SK-N-SH treated with all-trans-retinoic acid at 6 μM for 48 hours (cell line): ENCODE results near the gene DNAH5.

Experiments used
- CSDC2 ChIP-seq: fragments of 250-450 bp; sonication (Bioruptor Pico); IDR thresholded peaks from 2 replicates; pipeline ENCODE4 v1.5.0; 2020; ENCODE audit warnings: mild to moderate bottlenecking, moderate library complexity
- ISL1 ChIP-seq: fragments of 250-450 bp; sonication (Bioruptor Pico); IDR thresholded peaks from 2 replicates; pipeline ENCODE4 v2.1.2; 2022; ENCODE audit warnings: mild to moderate bottlenecking, moderate library complexity
- OSR1 ChIP-seq: fragments of 250-450 bp; sonication (Bioruptor Pico); IDR thresholded peaks from 2 replicates; pipeline ENCODE4 v1.8.0; 2022; ENCODE audit warnings: moderate library complexity, mild to moderate bottlenecking, inconsistent platforms
- SNAI2 ChIP-seq: fragments of 250-450 bp; sonication (Bioruptor Pico); IDR thresholded peaks from 2 replicates; pipeline ENCODE4 v1.5.0; 2020; ENCODE audit warnings: mild to moderate bottlenecking, moderate library complexity
- ZC3H10 ChIP-seq: fragments of 250-450 bp; sonication (Bioruptor Pico); IDR thresholded peaks from 2 replicates; pipeline ENCODE4 v1.5.1; 2021; ENCODE audit warnings: mild to moderate bottlenecking, moderate library complexity
- ZFP3 ChIP-seq: fragments of 250-450 bp; sonication (Bioruptor Pico); IDR thresholded peaks from 2 replicates; pipeline ENCODE4 v1.5.0; 2020; ENCODE audit warnings: mild to moderate bottlenecking, moderate library complexity
- ZFP30 ChIP-seq: fragments of 450-650 bp; formaldehyde crosslinking; IDR thresholded peaks from 2 replicates; pipeline ENCODE4 v1.5.0; 2022; ENCODE audit warnings: mild to moderate bottlenecking, moderate library complexity
- ZNF8 ChIP-seq: fragments of 450-650 bp; formaldehyde crosslinking; IDR thresholded peaks from 2 replicates; pipeline ENCODE4 v1.5.0; 2020; ENCODE audit warnings: mild to moderate bottlenecking, moderate library complexity
- TF ChIP-seq, protein P1 (sequence below): fragments of 250-450 bp; sonication (Bioruptor Pico); IDR thresholded peaks from 2 replicates; pipeline ENCODE4 v1.8.0; 2020; ENCODE audit warnings: mild to moderate bottlenecking, moderate library complexity, borderline replicate concordance
- TF ChIP-seq, protein P2 (sequence below): fragments of 250-450 bp; sonication (Bioruptor Pico); IDR thresholded peaks from 2 replicates; pipeline ENCODE4 v1.5.1; 2020; ENCODE audit warnings: low read depth, mild to moderate bottlenecking, moderate library complexity

DNA sequence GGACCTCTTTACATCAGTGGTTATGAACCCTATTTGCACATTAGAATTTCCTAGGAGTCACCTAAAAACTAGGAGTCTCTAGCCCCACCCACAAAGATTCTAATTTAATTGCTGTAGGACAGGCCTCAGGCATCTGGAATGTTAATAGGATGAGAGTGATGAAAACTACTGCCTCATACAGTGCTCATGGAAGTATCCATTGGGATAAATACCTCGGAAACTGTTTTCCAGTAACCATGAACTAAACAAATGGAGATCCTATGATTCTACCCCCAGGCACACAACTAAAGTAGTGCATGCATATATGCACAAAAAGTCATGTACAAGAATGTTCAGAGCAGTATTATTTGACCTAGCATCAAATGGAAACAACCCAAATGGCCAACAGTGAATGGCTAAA, 286.3 kb downstream of the DNAH5 start:
- TF ChIP-seq ZC3H10 (CRISPR knock-in tag) (no peak), CSDC2 (CRISPR knock-in tag) (no peak), OSR1 (CRISPR knock-in tag) (no peak), ZFP3 (CRISPR knock-in tag) (no peak), ZFP30 (CRISPR knock-in tag) (no peak), ZNF8 (no peak), SNAI2 (CRISPR knock-in tag) (no peak), ISL1 (CRISPR knock-in tag) (no peak)
- TF ChIP-seq, protein P1, sequence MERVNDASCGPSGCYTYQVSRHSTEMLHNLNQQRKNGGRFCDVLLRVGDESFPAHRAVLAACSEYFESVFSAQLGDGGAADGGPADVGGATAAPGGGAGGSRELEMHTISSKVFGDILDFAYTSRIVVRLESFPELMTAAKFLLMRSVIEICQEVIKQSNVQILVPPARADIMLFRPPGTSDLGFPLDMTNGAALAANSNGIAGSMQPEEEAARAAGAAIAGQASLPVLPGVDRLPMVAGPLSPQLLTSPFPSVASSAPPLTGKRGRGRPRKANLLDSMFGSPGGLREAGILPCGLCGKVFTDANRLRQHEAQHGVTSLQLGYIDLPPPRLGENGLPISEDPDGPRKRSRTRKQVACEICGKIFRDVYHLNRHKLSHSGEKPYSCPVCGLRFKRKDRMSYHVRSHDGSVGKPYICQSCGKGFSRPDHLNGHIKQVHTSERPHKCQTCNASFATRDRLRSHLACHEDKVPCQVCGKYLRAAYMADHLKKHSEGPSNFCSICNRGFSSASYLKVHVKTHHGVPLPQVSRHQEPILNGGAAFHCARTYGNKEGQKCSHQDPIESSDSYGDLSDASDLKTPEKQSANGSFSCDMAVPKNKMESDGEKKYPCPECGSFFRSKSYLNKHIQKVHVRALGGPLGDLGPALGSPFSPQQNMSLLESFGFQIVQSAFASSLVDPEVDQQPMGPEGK, result no peak
- TF ChIP-seq, protein P2, sequence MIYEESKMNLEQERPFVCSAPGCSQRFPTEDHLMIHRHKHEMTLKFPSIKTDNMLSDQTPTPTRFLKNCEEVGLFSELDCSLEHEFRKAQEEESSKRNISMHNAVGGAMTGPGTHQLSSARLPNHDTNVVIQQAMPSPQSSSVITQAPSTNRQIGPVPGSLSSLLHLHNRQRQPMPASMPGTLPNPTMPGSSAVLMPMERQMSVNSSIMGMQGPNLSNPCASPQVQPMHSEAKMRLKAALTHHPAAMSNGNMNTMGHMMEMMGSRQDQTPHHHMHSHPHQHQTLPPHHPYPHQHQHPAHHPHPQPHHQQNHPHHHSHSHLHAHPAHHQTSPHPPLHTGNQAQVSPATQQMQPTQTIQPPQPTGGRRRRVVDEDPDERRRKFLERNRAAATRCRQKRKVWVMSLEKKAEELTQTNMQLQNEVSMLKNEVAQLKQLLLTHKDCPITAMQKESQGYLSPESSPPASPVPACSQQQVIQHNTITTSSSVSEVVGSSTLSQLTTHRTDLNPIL (CRISPR knock-in tag), result no peak
